ENCODE data around the gene PLPP7.
"Not testable (repeated sequence)": the region's sequence is repeated elsewhere in the genome, so short reads cannot be mapped to it uniquely, and the experiment has no call there.

Gene PLPP7

GRCh38 chr9:131289301-131290035, at the start of gene PLPP7:
TSS of gene PLPP7 (plus strand) at chr9:131289723. CDS start at chr9:131289998, 275 bp downstream.
- DNase-seq (ENCODE audit: low read depth), result peak; percentile 41

- no peak for DNase-seq (ENCODE audit: low read depth)
These were observed 49.2 kb upstream of the PLPP7 start for GRCh38 chr9:131240047-131240921.

GRCh38 chr9:131244331-131244730, 45.2 kb upstream of the PLPP7 start:
- DNase-seq (ENCODE audit: low read depth), result not testable (repeated sequence)

GRCh38 chr9:131246618-131247017, 42.9 kb upstream of the PLPP7 start:
- DNase-seq (ENCODE audit: low read depth), result no peak

- DNase-seq (ENCODE audit: low read depth), result no peak
These were observed 37.4 kb upstream of the PLPP7 start for GRCh38 chr9:131252120-131252519.

- DNase-seq (ENCODE audit: low read depth), result peak; percentile 24
These were observed 35.5 kb upstream of the PLPP7 start for GRCh38 chr9:131253891-131254491.

GRCh38 chr9:131254626-131255025, 34.9 kb upstream of the PLPP7 start:
- no peak for DNase-seq (ENCODE audit: low read depth)

- no peak for DNase-seq (ENCODE audit: low read depth)
These were observed 33.8 kb upstream of the PLPP7 start for GRCh38 chr9:131255676-131256197.

GRCh38 chr9:131257266-131258025, 32.1 kb upstream of the PLPP7 start:
- no peak for DNase-seq (ENCODE audit: low read depth)

GRCh38 chr9:131258186-131258585, 31.3 kb upstream of the PLPP7 start:
- DNase-seq (ENCODE audit: low read depth), result no peak

- DNase-seq (ENCODE audit: low read depth), result no peak
These were observed 30.7 kb upstream of the PLPP7 start for GRCh38 chr9:131258698-131259431.

GRCh38 chr9:131259432-131259898, 30.1 kb upstream of the PLPP7 start:
- no peak for DNase-seq (ENCODE audit: low read depth)

GRCh38 chr9:131259916-131260597, 29.5 kb upstream of the PLPP7 start:
- no peak for DNase-seq (ENCODE audit: low read depth)

GRCh38 chr9:131260751-131261452, 28.6 kb upstream of the PLPP7 start:
- DNase-seq (ENCODE audit: low read depth), result no peak

- no peak for DNase-seq (ENCODE audit: low read depth)
These were observed 27.0 kb upstream of the PLPP7 start for GRCh38 chr9:131262327-131263032.

- DNase-seq (ENCODE audit: low read depth), result not testable (repeated sequence)
These were observed 26.5 kb upstream of the PLPP7 start for GRCh38 chr9:131263033-131263343.

GRCh38 chr9:131263701-131264100, 25.8 kb upstream of the PLPP7 start:
- DNase-seq (ENCODE audit: low read depth), result no peak

- no peak for DNase-seq (ENCODE audit: low read depth)
These were observed 25.3 kb upstream of the PLPP7 start for GRCh38 chr9:131264231-131264630.

Measured in GM04503 (cell line).